ENCODE results near the gene ELL2. TPM values are rescaled to one million over a fixed set of nuclear protein-coding genes. Genes with fewer than 3 reads are reported as not detected.

ELL2 gene
- total and polyA plus RNA-seq, 9 of the 15 experiments (the other 6 are each of a cell fraction or from before 2014, with no cell fraction given), result 4.3 to 18.3 (median 14.5) TPM

DNA sequence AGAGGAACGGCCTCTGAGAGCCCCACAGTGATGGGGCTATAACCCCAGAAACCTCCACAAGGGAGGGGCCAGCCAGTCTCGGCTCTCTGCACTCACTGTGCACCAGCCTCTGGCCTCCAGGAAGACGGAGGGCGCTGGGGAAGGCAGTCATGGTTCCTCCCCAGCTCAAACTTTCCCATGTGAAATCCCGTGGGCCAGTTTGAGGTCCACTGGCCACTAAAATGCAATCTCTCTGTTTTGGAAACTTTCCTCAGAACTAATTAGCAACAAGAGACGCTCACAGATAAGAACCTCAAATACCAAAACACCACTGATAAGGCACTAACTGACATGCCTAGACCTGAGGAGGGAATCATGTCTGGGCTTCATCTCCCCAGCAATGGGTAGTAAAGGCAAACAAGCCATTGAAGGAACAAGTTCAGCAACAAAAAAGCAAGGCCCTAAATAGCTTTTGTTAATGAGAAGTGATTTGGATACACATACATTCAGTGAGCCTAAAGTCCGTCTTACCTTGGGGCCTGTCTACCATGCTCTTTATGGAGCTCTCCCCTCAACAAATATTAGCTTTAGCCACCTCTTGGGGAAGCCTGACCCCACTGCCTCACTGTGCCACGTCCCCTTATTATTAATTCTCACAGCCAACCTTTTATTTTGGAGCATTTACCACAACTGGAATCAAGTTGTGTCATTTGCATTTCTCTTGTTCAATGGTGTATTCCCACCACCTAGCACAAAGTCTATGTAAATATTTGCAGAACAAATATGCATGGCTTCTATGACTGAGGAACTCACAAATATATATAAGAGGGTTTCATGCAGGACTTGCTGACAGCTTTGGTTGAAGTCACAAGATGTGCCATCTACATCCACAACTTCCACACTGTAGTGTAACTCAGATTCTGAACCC is 83.0 kb downstream of the ELL2 start (continued):
- TF ChIP-seq, protein P1, sequence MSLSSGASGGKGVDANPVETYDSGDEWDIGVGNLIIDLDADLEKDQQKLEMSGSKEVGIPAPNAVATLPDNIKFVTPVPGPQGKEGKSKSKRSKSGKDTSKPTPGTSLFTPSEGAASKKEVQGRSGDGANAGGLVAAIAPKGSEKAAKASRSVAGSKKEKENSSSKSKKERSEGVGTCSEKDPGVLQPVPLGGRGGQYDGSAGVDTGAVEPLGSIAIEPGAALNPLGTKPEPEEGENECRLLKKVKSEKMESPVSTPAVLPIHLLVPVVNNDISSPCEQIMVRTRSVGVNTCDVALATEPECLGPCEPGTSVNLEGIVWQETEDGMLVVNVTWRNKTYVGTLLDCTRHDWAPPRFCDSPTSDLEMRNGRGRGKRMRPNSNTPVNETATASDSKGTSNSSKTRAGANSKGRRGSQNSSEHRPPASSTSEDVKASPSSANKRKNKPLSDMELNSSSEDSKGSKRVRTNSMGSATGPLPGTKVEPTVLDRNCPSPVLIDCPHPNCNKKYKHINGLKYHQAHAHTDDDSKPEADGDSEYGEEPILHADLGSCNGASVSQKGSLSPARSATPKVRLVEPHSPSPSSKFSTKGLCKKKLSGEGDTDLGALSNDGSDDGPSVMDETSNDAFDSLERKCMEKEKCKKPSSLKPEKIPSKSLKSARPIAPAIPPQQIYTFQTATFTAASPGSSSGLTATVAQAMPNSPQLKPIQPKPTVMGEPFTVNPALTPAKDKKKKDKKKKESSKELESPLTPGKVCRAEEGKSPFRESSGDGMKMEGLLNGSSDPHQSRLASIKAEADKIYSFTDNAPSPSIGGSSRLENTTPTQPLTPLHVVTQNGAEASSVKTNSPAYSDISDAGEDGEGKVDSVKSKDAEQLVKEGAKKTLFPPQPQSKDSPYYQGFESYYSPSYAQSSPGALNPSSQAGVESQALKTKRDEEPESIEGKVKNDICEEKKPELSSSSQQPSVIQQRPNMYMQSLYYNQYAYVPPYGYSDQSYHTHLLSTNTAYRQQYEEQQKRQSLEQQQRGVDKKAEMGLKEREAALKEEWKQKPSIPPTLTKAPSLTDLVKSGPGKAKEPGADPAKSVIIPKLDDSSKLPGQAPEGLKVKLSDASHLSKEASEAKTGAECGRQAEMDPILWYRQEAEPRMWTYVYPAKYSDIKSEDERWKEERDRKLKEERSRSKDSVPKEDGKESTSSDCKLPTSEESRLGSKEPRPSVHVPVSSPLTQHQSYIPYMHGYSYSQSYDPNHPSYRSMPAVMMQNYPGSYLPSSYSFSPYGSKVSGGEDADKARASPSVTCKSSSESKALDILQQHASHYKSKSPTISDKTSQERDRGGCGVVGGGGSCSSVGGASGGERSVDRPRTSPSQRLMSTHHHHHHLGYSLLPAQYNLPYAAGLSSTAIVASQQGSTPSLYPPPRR (CRISPR knock-in tag; IDR thresholded peaks at IDR 0.05; ENCODE audit: borderline replicate concordance), result 0 out of 2 replicates have a peak, but pooled peaks have one; percentile 32
- TF ChIP-seq MECOM (CRISPR knock-in tag; IDR thresholded peaks at IDR 0.05) (no peak), PTBP1 (IDR thresholded peaks at IDR 0.05; ENCODE audit: low read depth, low read length) (no peak), EWSR1 (IDR thresholded peaks at IDR 0.05; ENCODE audit: borderline replicate concordance, low read depth, partially characterized antibody) (no peak), ZBTB17 (CRISPR knock-in tag; IDR thresholded peaks at IDR 0.05) (0 out of 2 replicates have a peak, but pooled peaks have one; percentile 24), ZNF511 (CRISPR knock-in tag; IDR thresholded peaks at IDR 0.05) (no peak), ZNF512 (tag; IDR thresholded peaks at IDR 0.05) (no peak), ZNF431 (CRISPR knock-in tag; IDR thresholded peaks at IDR 0.05) (no peak), TAF15 (IDR thresholded peaks at IDR 0.05; ENCODE audit: low read depth, low read length) (no peak), FOXK2 (conservative IDR thresholded peaks at IDR 0.05 in 1 of 2, IDR thresholded peaks at IDR 0.05 in 1 of 2; ENCODE audit: low read depth in 2 of 2) (peak in 1 of 2 experiments; percentile 35; a peak in 2 of 4 replicates)
- TF ChIP-seq, protein P2, sequence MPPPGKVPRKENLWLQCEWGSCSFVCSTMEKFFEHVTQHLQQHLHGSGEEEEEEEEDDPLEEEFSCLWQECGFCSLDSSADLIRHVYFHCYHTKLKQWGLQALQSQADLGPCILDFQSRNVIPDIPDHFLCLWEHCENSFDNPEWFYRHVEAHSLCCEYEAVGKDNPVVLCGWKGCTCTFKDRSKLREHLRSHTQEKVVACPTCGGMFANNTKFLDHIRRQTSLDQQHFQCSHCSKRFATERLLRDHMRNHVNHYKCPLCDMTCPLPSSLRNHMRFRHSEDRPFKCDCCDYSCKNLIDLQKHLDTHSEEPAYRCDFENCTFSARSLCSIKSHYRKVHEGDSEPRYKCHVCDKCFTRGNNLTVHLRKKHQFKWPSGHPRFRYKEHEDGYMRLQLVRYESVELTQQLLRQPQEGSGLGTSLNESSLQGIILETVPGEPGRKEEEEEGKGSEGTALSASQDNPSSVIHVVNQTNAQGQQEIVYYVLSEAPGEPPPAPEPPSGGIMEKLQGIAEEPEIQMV (tag; conservative IDR thresholded peaks at IDR 0.05; ENCODE audit: low read depth), result no peak

Data from K562 (cell line).